H1 (cell line): ENCODE measurements around the gene FAM76B. TPM values are rescaled to one million over a fixed set of nuclear protein-coding genes. Genes with fewer than 3 reads are reported as not detected.

Source experiments
- CTCF ChIA-PET: fragments of 300-600 bp; sonication (Branson Sonifier 250); formaldehyde crosslinking; loops from one replicate; lab custom pipeline; 2021; ENCODE audit not compliant: partially characterized antibody; lab: Charles Lee
- POLR2A ChIA-PET: fragments of 300-600 bp; sonication (Branson Sonifier 250); formaldehyde crosslinking; loops from one replicate; lab custom pipeline; 2021; ENCODE audit warnings: inconsistent platforms; ENCODE audit not compliant: partially characterized antibody; lab: Charles Lee
- DNase-seq, 2 experiments: peaks; one replicate each; pipeline versions ENCODE4 v3.0.0 to v3.0.0-alpha.2; 2010 to 2022; ENCODE audit warnings: low spot score in 2 of 2, low read depth in 1 of 2, mixed read lengths in 1 of 2
- FAIRE-seq: peaks from 2 replicates; lab custom pipeline; 2011; peaks lifted over from hg19 to GRCh38; lab: Jason Lieb, UNC
- H2AFZ ChIP-seq: 2 replicates; pipeline ENCODE4 v1.8.1; 2012; ENCODE audit warnings: low read length, inconsistent platforms
- H2AK5ac ChIP-seq: 2 replicates; pipeline ENCODE4 v1.6.1; 2013; ENCODE audit warnings: low read depth, low read length
- H2BK120ac ChIP-seq: replicated peaks from 2 replicates; pipeline ENCODE3; 2013; ENCODE audit warnings: low read depth, low read length, inconsistent platforms
- H2BK12ac ChIP-seq: 2 replicates; pipeline ENCODE4 v1.6.1; 2013; ENCODE audit warnings: low read depth, low read length
- H2BK15ac ChIP-seq: 2 replicates; pipeline ENCODE4 v1.6.1; 2013; ENCODE audit warnings: low read length
- H2BK20ac ChIP-seq: 2 replicates; pipeline ENCODE4 v1.6.1; 2013; ENCODE audit warnings: low read length
- H2BK5ac ChIP-seq: 2 replicates; pipeline ENCODE4 v1.6.1; 2013; ENCODE audit warnings: low read depth, low read length
- H3K14ac ChIP-seq: 2 replicates; pipeline ENCODE4 v1.6.1; 2013; ENCODE audit warnings: inconsistent platforms; ENCODE audit not compliant: insufficient read length
- H3K18ac ChIP-seq: 2 replicates; pipeline ENCODE4 v1.6.1; 2013; ENCODE audit warnings: low read length; ENCODE audit errors: extremely low read depth
- H3K23ac ChIP-seq: 2 replicates; pipeline ENCODE4 v1.6.1; 2013; ENCODE audit warnings: inconsistent platforms; ENCODE audit not compliant: insufficient read length
- H3K23me2 ChIP-seq: 2 replicates; pipeline ENCODE4 v1.6.1; 2013; ENCODE audit warnings: low read depth, low read length
- H3K27ac ChIP-seq: 2 replicates; pipeline ENCODE4 v1.6.1; 2011; ENCODE audit warnings: low read depth, low read length, inconsistent platforms
- H3K27me3 ChIP-seq, 4 experiments: replicated peaks in 1 of 4; 1 replicate in 1 of 4; 2 replicates in 3 of 4; pipeline versions ENCODE4 v1.6.1 to v1.8.1; 2011 to 2013; ENCODE audit warnings: low read length in 3 of 4, mild to moderate bottlenecking in 3 of 4, inconsistent platforms in 2 of 4, mixed read lengths in 2 of 4, moderate library complexity in 1 of 4; ENCODE audit not compliant: control insufficient read depth in 3 of 4, insufficient read depth in 3 of 4; ENCODE audit errors: extremely low read depth in 1 of 4
- H3K36me3 ChIP-seq, 4 experiments: 2 replicates each; pipeline versions ENCODE4 v1.6.1 to v1.8.1; 2011 to 2013; ENCODE audit warnings: mild to moderate bottlenecking in 4 of 4, low read length in 3 of 4, moderate library complexity in 2 of 4, control low read depth in 1 of 4, inconsistent platforms in 1 of 4; ENCODE audit not compliant: insufficient read depth in 4 of 4, control insufficient read depth in 2 of 4
- H3K4ac ChIP-seq: replicated peaks from 2 replicates; pipeline ENCODE3; 2013; ENCODE audit warnings: low read length, low read depth, mixed read lengths, inconsistent platforms; ENCODE audit not compliant: insufficient read length
- H3K4me1 ChIP-seq, 4 experiments: replicated peaks in 1 of 4; 1 replicate in 1 of 4; 2 replicates in 3 of 4; pipeline versions ENCODE4 v1.6.1 to v1.8.1; 2011 to 2013; ENCODE audit warnings: low read length in 3 of 4, inconsistent platforms in 2 of 4, mixed read lengths in 1 of 4; ENCODE audit not compliant: insufficient read depth in 4 of 4, control insufficient read depth in 3 of 4
- H3K4me2 ChIP-seq, 2 experiments: 2 replicates each; pipeline versions ENCODE4 v1.6.1 to v1.8.1; 2011 to 2013; ENCODE audit warnings: low read depth in 2 of 2, low read length in 2 of 2, control low read depth in 1 of 2, inconsistent platforms in 1 of 2, mild to moderate bottlenecking in 1 of 2; ENCODE audit not compliant: insufficient read depth in 1 of 2
- H3K4me3 ChIP-seq, 4 experiments: fragments of 200-600, 300-600 bp in 1 of 4; sonication (generic), shearing (Covaris generic), sonication (Bioruptor Twin) in 1 of 4; 2 replicates each; pipeline versions ENCODE4 v1.5.1 to v1.8.1; 2011 to 2016; ENCODE audit warnings: low read length in 4 of 4, low read depth in 3 of 4, control low read depth in 2 of 4, inconsistent platforms in 2 of 4, mild to moderate bottlenecking in 2 of 4, mixed read lengths in 1 of 4, moderate library complexity in 1 of 4; ENCODE audit not compliant: insufficient read depth in 2 of 4; ENCODE audit errors: extremely low read depth in 1 of 4
- H3K56ac ChIP-seq: replicated peaks from 2 replicates; pipeline ENCODE3; 2013; ENCODE audit warnings: low read depth, mild to moderate bottlenecking, mixed read lengths, low read length, inconsistent platforms; ENCODE audit not compliant: insufficient read length
- H3K79me1 ChIP-seq: 2 replicates; pipeline ENCODE4 v1.6.1; 2013; ENCODE audit warnings: low read depth, low read length, control low read depth
- H3K79me2 ChIP-seq, 2 experiments: 2 replicates each; pipeline versions ENCODE4 v1.6.1 to v1.8.1; 2012 to 2013; ENCODE audit warnings: low read length in 2 of 2, mild to moderate bottlenecking in 2 of 2, inconsistent platforms in 1 of 2; ENCODE audit not compliant: insufficient read depth in 2 of 2, control insufficient read depth in 1 of 2
- H3K9ac ChIP-seq, 4 experiments: replicated peaks in 1 of 4; 1 replicate in 1 of 4; 2 replicates in 3 of 4; pipeline versions ENCODE4 v1.6.1 to v1.8.1; 2011 to 2013; ENCODE audit warnings: low read depth in 3 of 4, low read length in 3 of 4, control low read depth in 2 of 4, mild to moderate bottlenecking in 2 of 4, moderate library complexity in 2 of 4, inconsistent platforms in 1 of 4; ENCODE audit errors: extremely low read depth in 1 of 4
- H3K9me3 ChIP-seq, 2 experiments: 2 replicates each; pipeline versions ENCODE4 v1.6.1 to v1.8.1; 2012 to 2013; ENCODE audit warnings: mild to moderate bottlenecking in 2 of 2, moderate library complexity in 2 of 2, control low read depth in 1 of 2, inconsistent platforms in 1 of 2, low read depth in 1 of 2, low read length in 1 of 2, mixed read lengths in 1 of 2; ENCODE audit not compliant: insufficient read depth in 2 of 2
- H4K20me1 ChIP-seq, 2 experiments: replicated peaks in 1 of 2; 2 replicates each; pipeline versions ENCODE3 to v1.8.1; 2011 to 2013; ENCODE audit warnings: inconsistent platforms in 2 of 2, low read length in 2 of 2, mild to moderate bottlenecking in 1 of 2; ENCODE audit not compliant: insufficient read depth in 2 of 2, control insufficient read depth in 1 of 2
- H4K5ac ChIP-seq: 2 replicates; pipeline ENCODE4 v1.6.1; 2013; ENCODE audit warnings: low read length, low read depth, mixed read lengths, inconsistent platforms; ENCODE audit not compliant: insufficient read length
- H4K8ac ChIP-seq: 2 replicates; pipeline ENCODE4 v1.8.0; 2013; ENCODE audit warnings: mild to moderate bottlenecking, moderate library complexity, low read length, inconsistent platforms; ENCODE audit not compliant: insufficient read depth; ENCODE audit errors: extremely low read depth
- H4K91ac ChIP-seq: replicated peaks from 2 replicates; pipeline ENCODE3; 2013; ENCODE audit warnings: low read length, mixed read lengths, inconsistent platforms; ENCODE audit not compliant: insufficient read length
- CBX5 ChIP-seq: fragments of 300-800, 300-1000 bp; sonication (generic); IDR thresholded peaks from 2 replicates; pipeline ENCODE4 v1.7.1; 2016; ENCODE audit warnings: antibody characterized with exemption, low read length, low read depth
- CHD2 ChIP-seq: IDR thresholded peaks from 2 replicates; pipeline ENCODE4 v1.6.1; 2012; ENCODE audit warnings: low read length, improper control_type of control experiment
- MAX ChIP-seq: IDR thresholded peaks from 2 replicates; pipeline ENCODE4 v1.6.1; 2012; ENCODE audit warnings: inconsistent platforms
- NANOG ChIP-seq: IDR thresholded peaks from 2 replicates; pipeline ENCODE4 v1.6.1; 2011; ENCODE audit warnings: low read length, low read depth, mild to moderate bottlenecking, inconsistent platforms; ENCODE audit not compliant: insufficient read depth, poor library complexity, severe bottlenecking
- RXRA ChIP-seq: IDR thresholded peaks from 2 replicates; pipeline ENCODE4 v1.6.1; 2011; ENCODE audit warnings: low read depth, mild to moderate bottlenecking, low read length, moderate library complexity; ENCODE audit not compliant: insufficient read depth
- SRF ChIP-seq: IDR thresholded peaks from 2 replicates; pipeline ENCODE4 v1.6.1; 2011; ENCODE audit warnings: mild to moderate bottlenecking, low read depth, low read length, moderate library complexity
- WGBS, 2 experiments: shearing (Covaris generic) in 1 of 2; methylation state at CpG; one replicate each; pipeline versions ENCODE4 v1.1.6 to v1.1.7; 2013 to 2015; ENCODE audit warnings: low lambda C conversion rate in 2 of 2, mixed read lengths in 2 of 2, inconsistent platforms in 1 of 2, low coverage in 1 of 2, missing lambda C conversion rate in 1 of 2; ENCODE audit not compliant: insufficient replicate concordance in 2 of 2, insufficient coverage in 1 of 2, insufficient read length in 1 of 2; ENCODE audit errors: extremely low coverage in 1 of 2, missing lambda C conversion rate in 1 of 2; 5-methylcytosine and 5-hydroxymethylcytosine counted together
- polyA plus RNA-seq, 7 experiments: library from polyadenylated mRNA; depleted of rRNA in 3 of 7; stranded (reverse) in 5 of 7; unstranded in 2 of 7; fragments of >200 nt in 5 of 7; fragments of 200-250 nt in 2 of 7; gene quantifications; 1 replicate in 5 of 7; 2 replicates in 1 of 7; 4 replicates in 1 of 7; pipeline versions ENCODE4 v1.2.1 to v1.2.3, GENCODE V29; 2011 to 2013; ENCODE audit warnings: missing spikeins in 2 of 7, mixed read lengths in 2 of 7
- total RNA-seq: library from RNA; stranded (reverse); fragmentation: NEBNext Ultra II Directional; extraction: Animal tissue kit (Norgen Biotek cat#: 25700); gene quantifications from 2 replicates; pipeline ENCODE4 v1.2.1, GENCODE V29; 2021

Gene FAM76B
- total and polyA plus RNA-seq, 2 of the 8 experiments (the other 6 are each of a cell fraction or from before 2014, with no cell fraction given): 11.0 to 22.3 TPM

GRCh38 chr11:95723361-95723942 is 66.1 kb downstream of the FAM76B start:
- no peak overlapping the region for H2BK5ac ChIP-seq
- H4K5ac ChIP-seq: no peak overlapping the region
- H3K9me3 ChIP-seq: no peaks in the 10 kb centered on the region
- no peak overlapping the region for H2BK15ac ChIP-seq
- H3K23ac ChIP-seq: no peak overlapping the region
- no peak overlapping the region for H3K4ac ChIP-seq
- H3K14ac ChIP-seq: no peak overlapping the region
- H3K18ac ChIP-seq: no peak overlapping the region
- no peaks in the 10 kb centered on the region for H3K36me3 ChIP-seq
- no peak overlapping the region for H2BK12ac ChIP-seq
- no peaks in the 10 kb centered on the region for H3K23me2 ChIP-seq
- no peak overlapping the region for H3K4me3 ChIP-seq
- no peak overlapping the region for H3K27ac ChIP-seq
- no peak overlapping the region for H3K4me2 ChIP-seq
- FAIRE-seq (no peak), DNase-seq (no peak)
- H2AK5ac ChIP-seq: no peak overlapping the region
- no peak overlapping the region for H2BK20ac ChIP-seq
- H3K56ac ChIP-seq: no peak overlapping the region
- no peak overlapping the region for H4K8ac ChIP-seq
- no peak overlapping the region for H2BK120ac ChIP-seq
- no peaks in the 10 kb centered on the region for H3K79me1 ChIP-seq
- H3K27me3 ChIP-seq: no peaks in the 10 kb centered on the region
- H4K20me1 ChIP-seq: no peaks in the 10 kb centered on the region
- WGBS, 2 experiments: 86% methylated on average over 3 of the region's 3 CpGs; no CpG with 5 or more reads in 1 of the 2 experiments
- CTCF ChIA-PET: interaction anchor here (1.5 to 3.7 kb wide), 2 partner anchors 17 to 38 kb away, joined by 6 to 20 read pairs; no protein-coding TSS in a partner anchor
- no peak overlapping the region for H4K91ac ChIP-seq
- POLR2A ChIA-PET: no interaction called here
- no peaks in the 10 kb centered on the region for H3K4me1 ChIP-seq
- H3K79me2 ChIP-seq: no peaks in the 10 kb centered on the region
- H2AFZ ChIP-seq: no peak overlapping the region
- no peak overlapping the region for H3K9ac ChIP-seq
- TF ChIP-seq CBX5 (no peak), MAX (no peak), RXRA (no peak), SRF (no peak), NANOG (no peak), CHD2 (no peak)
